ENCODE measurements around the gene CCL13.
A peak's percentile ranks its signal among the peaks of the same experiment; 100 is the strongest.

CCL13 gene

GRCh38 chr17:34349751-34350150 is 6.5 kb upstream of the CCL13 start:
- Mint-ChIP-seq H3K27ac (no peak overlapping the region), H3K9me3 (peaks cover 4% of the 10 kb centered on the region), H3K4me1 (no peaks in the 10 kb centered on the region), H3K4me3 (no peak overlapping the region), H3K36me3 (peaks cover 2% of the 10 kb centered on the region), H3K27me3 (peaks cover 10% of the 10 kb centered on the region)
- no peak for ATAC-seq (ENCODE audit: low read depth)
- DNase-seq (ENCODE audit: low spot score in 2 of 2) = no peak

GRCh38 chr17:34351096-34351495 is 5.2 kb upstream of the CCL13 start:
- H3K4me1 Mint-ChIP-seq = no peaks in the 10 kb centered on the region
- DNase-seq (ENCODE audit: low spot score in 2 of 2) = no peak
- peaks cover 9% of the 10 kb centered on the region for H3K27me3 Mint-ChIP-seq
- H3K4me3 Mint-ChIP-seq = no peak overlapping the region
- no peak overlapping the region for H3K27ac Mint-ChIP-seq
- H3K36me3 Mint-ChIP-seq = peaks cover 2% of the 10 kb centered on the region
- peaks cover 4% of the 10 kb centered on the region for H3K9me3 Mint-ChIP-seq
- no peak for ATAC-seq (ENCODE audit: low read depth)

GRCh38 chr17:34352191-34352590 is 4.1 kb upstream of the CCL13 start:
- Mint-ChIP-seq H3K27ac (no peak overlapping the region), H3K27me3 (peaks cover 9% of the 10 kb centered on the region), H3K4me1 (no peaks in the 10 kb centered on the region), H3K36me3 (peaks cover 2% of the 10 kb centered on the region), H3K9me3 (peaks cover 4% of the 10 kb centered on the region), H3K4me3 (no peak overlapping the region)
- DNase-seq (ENCODE audit: low spot score in 2 of 2) (no peak), ATAC-seq (ENCODE audit: low read depth) (no peak)

GRCh38 chr17:34354637-34355036 is 1.6 kb upstream of the CCL13 start:
- no peak for ATAC-seq (ENCODE audit: low read depth)
- Mint-ChIP-seq H3K27me3 (peaks cover 10% of the 10 kb centered on the region), H3K4me1 (no peaks in the 10 kb centered on the region), H3K4me3 (no peak overlapping the region), H3K9me3 (peaks cover 4% of the 10 kb centered on the region), H3K36me3 (peaks cover 2% of the 10 kb centered on the region), H3K27ac (no peak overlapping the region)
- DNase-seq (ENCODE audit: low spot score in 2 of 2) = no peak

DNA sequence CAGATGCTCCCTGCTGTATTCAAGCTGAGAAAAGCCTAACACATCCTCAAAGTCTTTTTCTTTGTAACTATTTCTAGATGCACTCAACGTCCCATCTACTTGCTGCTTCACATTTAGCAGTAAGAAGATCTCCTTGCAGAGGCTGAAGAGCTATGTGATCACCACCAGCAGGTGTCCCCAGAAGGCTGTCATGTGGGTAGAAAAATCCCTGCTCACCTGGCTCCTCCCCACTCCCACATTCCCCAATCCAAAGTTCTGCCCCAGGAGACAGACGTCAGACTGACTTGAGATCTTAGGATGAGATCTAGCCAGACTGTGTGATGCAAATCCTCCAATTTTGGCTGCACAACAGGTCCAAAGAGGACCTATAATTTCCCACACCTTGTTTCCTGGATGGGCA is 1.1 kb downstream of the CCL13 start:
- Mint-ChIP-seq H3K27me3 (peaks cover 8% of the 10 kb centered on the region), H3K4me3 (no peak overlapping the region), H3K4me1 (no peaks in the 10 kb centered on the region), H3K36me3 (peaks cover 2% of the 10 kb centered on the region), H3K27ac (no peak overlapping the region), H3K9me3 (peaks cover 4% of the 10 kb centered on the region)
- DNase-seq (ENCODE audit: low spot score in 2 of 2) (no peak), ATAC-seq (ENCODE audit: low read depth) (no peak)

- Mint-ChIP-seq H3K4me1 (no peaks in the 10 kb centered on the region), H3K36me3 (peaks cover 2% of the 10 kb centered on the region), H3K9me3 (peaks cover 4% of the 10 kb centered on the region), H3K4me3 (no peak overlapping the region), H3K27me3 (peaks cover 13% of the 10 kb centered on the region), H3K27ac (no peak overlapping the region)
- ATAC-seq (ENCODE audit: low read depth) (no peak), DNase-seq (ENCODE audit: low spot score in 2 of 2) (no peak)
Observed at GRCh38 chr17:34358631-34359030, 2.4 kb downstream of the CCL13 start.

DNA sequence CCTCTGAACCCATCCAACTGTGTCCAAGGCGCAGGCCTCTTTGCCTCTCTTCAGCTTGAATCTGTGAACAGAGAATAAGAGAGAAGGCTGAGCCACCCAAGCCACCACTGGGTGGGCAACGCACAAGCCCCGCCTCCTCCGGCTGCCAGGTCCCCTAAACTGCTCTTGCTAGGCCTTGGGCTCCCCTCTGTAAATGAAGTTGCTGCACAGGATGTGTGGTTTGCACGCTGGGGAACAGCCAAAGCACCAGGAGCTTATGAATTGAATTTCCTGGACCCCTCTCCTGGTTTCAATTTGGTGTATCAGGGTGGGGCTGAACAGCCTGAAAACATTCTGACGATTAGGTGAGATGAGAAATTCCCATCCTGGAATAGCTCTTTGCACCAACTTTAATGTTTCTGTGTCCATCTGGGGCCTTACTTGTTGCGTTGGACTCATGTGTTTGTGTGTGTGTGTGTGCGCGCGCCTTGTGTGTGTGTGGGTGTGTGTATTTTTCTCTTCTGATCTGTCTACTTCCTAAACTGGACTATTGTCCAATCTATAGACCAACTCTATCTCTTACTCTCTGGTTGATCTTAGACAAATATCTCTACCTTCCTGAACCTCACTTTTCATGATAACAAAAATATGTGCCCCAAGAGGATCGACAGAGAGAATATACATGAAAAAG is 4.5 kb downstream of the CCL13 start:
- Mint-ChIP-seq H3K4me1 (peaks cover 12% of the 10 kb centered on the region), H3K27ac (no peak overlapping the region), H3K4me3 (no peak overlapping the region), H3K9me3 (no peaks in the 10 kb centered on the region), H3K36me3 (no peaks in the 10 kb centered on the region), H3K27me3 (peaks cover 15% of the 10 kb centered on the region)
- ATAC-seq (ENCODE audit: low read depth) (no peak), DNase-seq (ENCODE audit: low spot score in 2 of 2) (no peak)

DNA sequence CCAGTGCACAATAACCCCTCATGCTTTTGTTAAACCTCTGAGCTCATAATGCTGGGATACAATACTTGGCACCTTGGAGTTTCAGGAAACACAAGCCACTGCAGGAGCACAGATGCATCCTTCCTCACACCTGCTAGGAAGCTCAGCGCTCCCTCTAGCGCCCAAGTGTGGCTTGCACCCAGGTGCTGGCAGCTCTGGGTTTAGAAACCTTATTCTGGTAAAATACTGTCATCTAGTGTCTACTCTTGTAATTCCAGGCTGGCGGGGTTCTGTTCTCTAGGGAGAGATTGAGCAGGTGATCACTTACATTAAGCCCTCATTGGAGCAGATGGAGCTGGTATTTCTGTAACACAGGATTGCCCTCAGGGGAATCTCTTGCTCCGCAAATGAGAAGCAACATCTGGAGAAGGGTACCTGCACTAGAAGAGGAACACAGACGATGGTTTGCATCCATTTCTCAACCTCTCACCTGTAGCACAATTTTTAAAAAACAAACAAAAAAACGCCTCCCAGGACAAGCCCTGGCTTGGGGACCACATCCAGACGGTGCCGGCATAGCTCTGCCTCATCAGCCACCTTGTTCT is 5.3 kb downstream of the CCL13 start:
- H3K4me1 Mint-ChIP-seq = peaks cover 12% of the 10 kb centered on the region
- H3K4me3 Mint-ChIP-seq = no peak overlapping the region
- peaks cover 15% of the 10 kb centered on the region for H3K27me3 Mint-ChIP-seq
- peak; percentile 94 for ATAC-seq (ENCODE audit: low read depth)
- H3K9me3 Mint-ChIP-seq = no peaks in the 10 kb centered on the region
- DNase-seq (ENCODE audit: low spot score in 2 of 2) = peak; percentile 70 to 74
- no peak overlapping the region for H3K27ac Mint-ChIP-seq
- no peaks in the 10 kb centered on the region for H3K36me3 Mint-ChIP-seq

GRCh38 chr17:34363183-34363661 is 6.9 kb downstream of the CCL13 start, which contains the start of gene CCL1:
Gene CCL1, minus strand, starts transcription at chr17:34363233. Its CDS starts 72 bp downstream, at chr17:34363161.
- H3K4me1 Mint-ChIP-seq = peaks cover 12% of the 10 kb centered on the region
- ATAC-seq (ENCODE audit: low read depth) = no peak
- no peak within 1 kb of the TSS for H3K4me3 Mint-ChIP-seq
- H3K9me3 Mint-ChIP-seq = no peaks in the 10 kb centered on the region
- H3K27me3 Mint-ChIP-seq = peaks cover 15% of the 10 kb centered on the region
- no peak within 1 kb of the TSS for H3K27ac Mint-ChIP-seq
- no peaks in the 10 kb centered on the region for H3K36me3 Mint-ChIP-seq
- DNase-seq (ENCODE audit: low spot score in 2 of 2) = no peak

DNA sequence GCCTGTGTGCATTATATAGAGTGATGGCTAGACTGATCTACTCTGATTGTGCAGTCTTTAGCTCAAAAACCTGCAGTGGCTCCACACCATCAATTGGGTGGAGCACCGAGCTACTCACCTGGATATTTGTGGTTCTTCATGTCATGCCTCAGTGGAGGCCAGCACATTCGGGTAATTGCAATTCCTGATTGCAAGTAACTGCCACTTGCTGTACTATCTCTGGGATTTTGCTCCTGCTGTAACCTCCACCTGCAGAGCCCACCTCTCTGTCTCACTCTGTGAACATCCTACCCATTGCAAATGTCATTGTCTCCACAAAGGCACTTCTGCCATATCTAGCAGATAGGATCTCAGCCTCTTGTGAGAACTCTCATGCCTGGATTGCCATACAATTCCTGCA is 8.5 kb downstream of the CCL13 start:
- no peaks in the 10 kb centered on the region for H3K9me3 Mint-ChIP-seq
- no peak overlapping the region for H3K27ac Mint-ChIP-seq
- no peak overlapping the region for H3K4me3 Mint-ChIP-seq
- ATAC-seq (ENCODE audit: low read depth) = no peak
- peaks cover 13% of the 10 kb centered on the region for H3K27me3 Mint-ChIP-seq
- no peaks in the 10 kb centered on the region for H3K36me3 Mint-ChIP-seq
- peaks cover 12% of the 10 kb centered on the region for H3K4me1 Mint-ChIP-seq
- no peak for DNase-seq (ENCODE audit: low spot score in 2 of 2)

DNA sequence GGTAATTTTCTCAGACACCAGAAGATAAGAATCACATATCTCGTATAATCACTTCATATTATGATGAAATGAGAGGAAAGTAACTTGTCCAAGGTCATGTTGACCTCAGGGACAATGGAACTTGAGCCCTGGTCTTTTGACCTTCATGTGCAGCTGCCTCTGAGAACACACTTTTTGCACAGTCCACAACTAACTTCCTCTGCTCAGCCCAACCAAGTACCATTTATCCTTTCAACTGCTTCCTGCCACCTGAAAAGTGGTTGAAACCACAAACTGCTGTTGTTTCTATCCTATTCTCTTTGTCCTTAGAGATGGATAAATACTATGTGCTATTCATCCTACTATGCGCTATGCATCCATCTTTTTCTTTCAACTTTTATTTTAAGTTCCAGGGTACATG is 9.1 kb downstream of the CCL13 start:
- H3K9me3 Mint-ChIP-seq = no peaks in the 10 kb centered on the region
- no peak overlapping the region for H3K27ac Mint-ChIP-seq
- peaks cover 12% of the 10 kb centered on the region for H3K4me1 Mint-ChIP-seq

GRCh38 chr17:34366010-34366409 is 9.7 kb downstream of the CCL13 start:
- Mint-ChIP-seq H3K27me3 (peaks cover 13% of the 10 kb centered on the region), H3K27ac (no peak overlapping the region), H3K36me3 (no peaks in the 10 kb centered on the region), H3K4me3 (no peak overlapping the region), H3K9me3 (no peaks in the 10 kb centered on the region), H3K4me1 (peaks cover 15% of the 10 kb centered on the region)
- DNase-seq (ENCODE audit: low spot score in 2 of 2) = no peak
- ATAC-seq (ENCODE audit: low read depth) = no peak

More for the DNA sequence above, 9.1 kb downstream of the CCL13 start:
- Mint-ChIP-seq H3K27me3 (peaks cover 13% of the 10 kb centered on the region), H3K4me3 (no peak overlapping the region), H3K36me3 (no peaks in the 10 kb centered on the region)
- DNase-seq (ENCODE audit: low spot score in 2 of 2) = no peak
- no peak for ATAC-seq (ENCODE audit: low read depth)

- ATAC-seq (ENCODE audit: low read depth) (no peak), DNase-seq (ENCODE audit: low spot score in 2 of 2) (no peak)
- H3K4me3 Mint-ChIP-seq = no peak overlapping the region
- no peaks in the 10 kb centered on the region for H3K9me3 Mint-ChIP-seq
- no peak overlapping the region for H3K27ac Mint-ChIP-seq
- no peaks in the 10 kb centered on the region for H3K36me3 Mint-ChIP-seq
- peaks cover 19% of the 10 kb centered on the region for H3K4me1 Mint-ChIP-seq
- H3K27me3 Mint-ChIP-seq = peaks cover 13% of the 10 kb centered on the region
Observed at GRCh38 chr17:34366529-34367107, 10.3 kb downstream of the CCL13 start.

- Mint-ChIP-seq H3K9me3 (no peaks in the 10 kb centered on the region), H3K36me3 (no peaks in the 10 kb centered on the region), H3K4me3 (no peak overlapping the region), H3K4me1 (peaks cover 20% of the 10 kb centered on the region), H3K27me3 (peaks cover 11% of the 10 kb centered on the region), H3K27ac (no peak overlapping the region)
- no peak for DNase-seq (ENCODE audit: low spot score in 2 of 2)
- no peak for ATAC-seq (ENCODE audit: low read depth)
Observed at GRCh38 chr17:34367486-34368195, 11.4 kb downstream of the CCL13 start.

Data from memory B cell (primary cell).